ENCODE results near the gene FNDC5.
A peak's percentile ranks its signal among the peaks of the same experiment; 100 is the strongest.

The FNDC5 gene

GRCh38 chr1:32897082-32898049, 26.7 kb upstream of the FNDC5 start:
- DNase-seq: no peak

- no peak for DNase-seq
These were observed 25.7 kb upstream of the FNDC5 start for GRCh38 chr1:32896451-32896850.

GRCh38 chr1:32895325-32896215, 24.9 kb upstream of the FNDC5 start:
- DNase-seq: no peak

- no peak for DNase-seq
These were observed 24.0 kb upstream of the FNDC5 start for GRCh38 chr1:32894681-32895080.

GRCh38 chr1:32894019-32894600, 23.4 kb upstream of the FNDC5 start:
- DNase-seq: no peak

GRCh38 chr1:32893198-32894018, 22.7 kb upstream of the FNDC5 start:
- DNase-seq: no peak

- DNase-seq: peak; percentile 57
These were observed 21.9 kb upstream of the FNDC5 start for GRCh38 chr1:32892368-32893197.

GRCh38 chr1:32891630-32892029, 20.9 kb upstream of the FNDC5 start:
- DNase-seq: no peak

- DNase-seq: no peak
These were observed 20.5 kb upstream of the FNDC5 start for GRCh38 chr1:32891241-32891570.

- no peak for DNase-seq
These were observed 20.0 kb upstream of the FNDC5 start for GRCh38 chr1:32890516-32891240.

- no peak for DNase-seq
These were observed 19.1 kb upstream of the FNDC5 start for GRCh38 chr1:32889731-32890278.

- no peak for DNase-seq
These were observed 18.1 kb upstream of the FNDC5 start for GRCh38 chr1:32888677-32889420.

GRCh38 chr1:32888134-32888533, 17.4 kb upstream of the FNDC5 start:
- no peak for DNase-seq

- no peak for DNase-seq
These were observed 16.9 kb upstream of the FNDC5 start for GRCh38 chr1:32887623-32888022.

- DNase-seq: no peak
These were observed 16.2 kb upstream of the FNDC5 start for GRCh38 chr1:32886828-32887414.

GRCh38 chr1:32886004-32886827, 15.5 kb upstream of the FNDC5 start, which contains the start of gene HPCA:
TSS of gene HPCA (plus strand) at chr1:32886491. CDS start at chr1:32888899, 2,408 bp downstream.
- peak; percentile 54 for DNase-seq

GRCh38 chr1:32885676-32886003, 14.9 kb upstream of the FNDC5 start:
- no peak for DNase-seq

GRCh38 chr1:32884726-32885125, 14.0 kb upstream of the FNDC5 start:
- no peak for DNase-seq

GRCh38 chr1:32884032-32884372, 13.3 kb upstream of the FNDC5 start:
- DNase-seq: no peak

All from stimulated activated CD4-positive, alpha-beta T cell treated with anti-CD3 and anti-CD28 coated beads, Interleukin-1b, Interleukin-23, amount 100 ng/mL, for 48 hours (primary cell).